GM19193 (cell line): ENCODE results near the gene MPV17L2.

Source experiments
- POLR2A ChIP-seq: IDR thresholded peaks from 4 replicates; pipeline ENCODE4 v1.6.1; 2011; ENCODE audit not compliant: insufficient read depth, insufficient read length; ENCODE audit errors: extremely low read depth

The MPV17L2 gene

GRCh38 chr19:18229474-18229873 is 36.5 kb downstream of the MPV17L2 start:
- no peak for TF ChIP-seq POLR2A

GRCh38 chr19:18229915-18230314 is 36.9 kb downstream of the MPV17L2 start:
- TF ChIP-seq POLR2A: no peak

GRCh38 chr19:18230941-18231734 is 38.1 kb downstream of the MPV17L2 start:
- TF ChIP-seq POLR2A: no peak

DNA sequence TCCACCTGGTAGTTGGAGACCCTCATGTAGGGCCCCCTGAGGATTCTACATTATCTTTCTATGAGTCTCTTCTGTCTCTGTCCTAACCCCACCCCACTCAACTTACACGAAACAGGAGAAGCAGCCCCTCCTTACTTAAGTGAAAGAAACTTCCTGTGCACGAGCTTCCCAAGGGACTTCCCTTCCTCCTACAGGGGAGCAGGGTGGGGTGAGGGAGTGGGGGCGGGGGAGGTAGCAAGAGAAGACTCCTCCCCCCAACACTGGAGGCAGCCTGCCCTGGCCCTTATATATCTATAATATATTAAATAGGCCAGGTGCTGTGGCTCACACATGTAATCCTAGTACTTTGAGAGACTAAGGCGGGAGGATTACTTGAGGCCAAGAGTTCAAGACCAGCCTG is 38.8 kb downstream of the MPV17L2 start:
- no peak for TF ChIP-seq POLR2A

DNA sequence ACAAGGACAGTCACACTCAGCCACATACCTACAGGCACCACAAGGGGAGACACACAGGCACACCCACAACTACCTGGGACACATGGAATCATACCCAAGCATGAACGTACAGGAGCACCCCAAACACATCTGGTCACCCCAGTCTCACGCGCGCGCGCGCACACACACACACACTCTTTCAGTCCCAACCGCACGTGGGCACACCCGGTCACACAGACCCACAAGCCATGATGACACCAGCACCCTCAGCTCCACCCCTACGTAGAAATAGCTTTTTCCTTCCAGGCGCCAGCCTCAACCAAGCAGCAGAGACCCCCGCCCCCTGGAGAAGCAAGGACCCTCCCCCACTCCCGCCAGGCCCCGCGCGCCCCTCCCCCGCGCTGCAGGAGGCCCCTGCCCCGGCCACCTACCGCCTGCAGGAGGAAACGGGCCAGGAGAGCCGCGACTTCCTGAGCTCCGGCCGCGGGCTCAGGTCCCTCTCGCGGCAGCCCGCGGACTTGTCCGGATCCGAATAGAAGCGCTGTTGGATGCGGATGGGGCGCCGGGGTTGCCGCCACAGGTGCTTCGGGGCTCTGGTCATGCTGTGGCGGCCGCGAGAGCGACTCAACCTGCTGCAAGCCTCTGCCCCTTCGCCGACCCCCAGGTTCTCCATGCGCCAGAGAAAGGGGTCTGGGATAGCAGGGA is 39.7 kb downstream of the MPV17L2 start:
- no peak for TF ChIP-seq POLR2A

- TF ChIP-seq POLR2A: no peak
These were observed 40.3 kb downstream of the MPV17L2 start for GRCh38 chr19:18233224-18233825.

- no peak for TF ChIP-seq POLR2A
These were observed 41.2 kb downstream of the MPV17L2 start for GRCh38 chr19:18234194-18234593.

- TF ChIP-seq POLR2A: no peak
These were observed 46.3 kb downstream of the MPV17L2 start for GRCh38 chr19:18239303-18239702.

- no peak for TF ChIP-seq POLR2A
These were observed 52.3 kb downstream of the MPV17L2 start for GRCh38 chr19:18245297-18245696.
